Endodermal cell (in vitro differentiated cells): ENCODE measurements around the gene OBSCN. TPM values are rescaled to one million over a fixed set of nuclear protein-coding genes. Genes with fewer than 3 reads are reported as not detected.
A peak's percentile ranks its signal among the peaks of the same experiment; 100 is the strongest.

Experiments used
- DNase-seq: peaks from one replicate; pipeline ENCODE4 v3.0.0-alpha.2; 2017
- H3K27ac ChIP-seq: 2 replicates; pipeline ENCODE4 v1.5.1; 2013; ENCODE audit warnings: mild to moderate bottlenecking, low read depth, low read length, moderate library complexity
- H3K27me3 ChIP-seq: 2 replicates; pipeline ENCODE4 v1.6.1; 2013; ENCODE audit warnings: mild to moderate bottlenecking, low read length, moderate library complexity; ENCODE audit not compliant: insufficient read depth, control insufficient read depth, poor library complexity, severe bottlenecking
- H3K36me3 ChIP-seq: 2 replicates; pipeline ENCODE4 v1.7.0; 2013; ENCODE audit warnings: mild to moderate bottlenecking, low read length, moderate library complexity; ENCODE audit not compliant: control insufficient read depth, insufficient read depth
- H3K4me1 ChIP-seq: one replicate; pipeline ENCODE4 v1.7.0; 2013; ENCODE audit warnings: low read length; ENCODE audit not compliant: control insufficient read depth, insufficient read depth
- H3K4me3 ChIP-seq: 2 replicates; pipeline ENCODE4 v1.5.1; 2013; ENCODE audit warnings: mild to moderate bottlenecking, low read length, moderate library complexity
- H3K9ac ChIP-seq: 2 replicates; pipeline ENCODE4 v1.6.1; 2013; ENCODE audit warnings: mild to moderate bottlenecking, low read length, moderate library complexity; ENCODE audit not compliant: poor library complexity, severe bottlenecking; ENCODE audit errors: extremely low read depth
- H3K9me3 ChIP-seq: 2 replicates; pipeline ENCODE4 v1.6.1; 2013; ENCODE audit warnings: mild to moderate bottlenecking, low read length, moderate library complexity; ENCODE audit not compliant: control insufficient read depth
- H3K27ac Mint-ChIP-seq: 2 replicates; pipeline ENCODE4 v1.8.0; 2020; ENCODE audit warnings: mixed read lengths
- H3K27me3 Mint-ChIP-seq: 2 replicates; pipeline ENCODE4 v1.8.0; 2021; ENCODE audit warnings: mild to moderate bottlenecking, mixed read lengths; ENCODE audit not compliant: insufficient read depth
- H3K36me3 Mint-ChIP-seq: 2 replicates; pipeline ENCODE4 v1.8.0; 2020; ENCODE audit warnings: low read depth, mixed read lengths
- H3K4me1 Mint-ChIP-seq: 2 replicates; pipeline ENCODE4 v1.8.0; 2020; ENCODE audit warnings: mixed read lengths
- H3K4me3 Mint-ChIP-seq: 2 replicates; pipeline ENCODE4 v1.8.0; 2020; ENCODE audit warnings: mild to moderate bottlenecking, moderate library complexity, mixed read lengths
- H3K9me3 Mint-ChIP-seq: 2 replicates; pipeline ENCODE4 v1.8.0; 2020; ENCODE audit warnings: mild to moderate bottlenecking, mixed read lengths
- WGBS, 2 experiments: methylation state at CpG; one replicate each; pipeline versions ENCODE4 v1.1.5 to v1.1.7; 2013; ENCODE audit warnings: missing lambda C conversion rate in 2 of 2, mixed read lengths in 1 of 2; ENCODE audit not compliant: insufficient coverage in 1 of 2, insufficient read length in 1 of 2; 5-methylcytosine and 5-hydroxymethylcytosine counted together
- total RNA-seq, 2 donors: library from RNA; stranded (reverse); fragmentation: NEBNext Ultra II Directional in 1 of 2; extraction: Animal tissue kit (Norgen Biotek cat#: 25700) in 1 of 2; gene quantifications; 2 replicates in 1 of 2; 3 replicates in 1 of 2; pipeline ENCODE4 v1.2.1, GENCODE V29; 2021
- TF ChIP-seq, protein P1 (sequence below): fragments of 200-600 bp; sonication (generic); conservative IDR thresholded peaks from 2 replicates; pipeline ENCODE4 v1.5.0; 2021; ENCODE audit warnings: antibody characterized with exemption, mild to moderate bottlenecking

OBSCN gene
- total RNA-seq, 2 donors from 2014 or later = 53.7 to 68.9 TPM

DNA sequence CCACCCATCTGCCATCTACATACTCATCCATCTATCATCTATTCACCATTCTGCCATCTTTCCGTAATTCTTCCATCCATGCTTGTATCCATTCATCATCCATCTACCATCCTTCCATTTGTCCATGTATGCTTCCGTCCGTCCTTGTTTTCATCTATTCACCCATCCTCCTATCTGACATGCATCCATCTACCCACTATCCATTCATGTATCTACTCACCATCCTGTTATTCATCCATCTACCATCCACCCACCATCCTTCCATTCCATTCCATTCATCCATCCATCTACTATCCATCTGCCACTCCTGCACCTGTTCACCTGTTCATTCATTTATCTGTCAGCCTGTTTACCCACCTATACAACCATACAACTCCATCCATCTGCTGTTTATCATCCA, 112.5 kb downstream of the OBSCN start:
- Mint-ChIP-seq H3K27me3 (no peaks in the 10 kb centered on the region), H3K4me1 (no peaks in the 10 kb centered on the region), H3K27ac (no peak overlapping the region), H3K36me3 (peaks cover 45% of the 10 kb centered on the region), H3K9me3 (peaks cover 4% of the 10 kb centered on the region), H3K4me3 (no peak overlapping the region)
- no peak overlapping the region for H3K9ac ChIP-seq
- H3K9me3 ChIP-seq = no peaks in the 10 kb centered on the region
- H3K36me3 ChIP-seq = peaks cover 37% of the 10 kb centered on the region
- WGBS, 2 experiments = 91 to 98% methylated on average over 3 of the region's 3 CpGs
- H3K27me3 ChIP-seq = no peaks in the 10 kb centered on the region
- TF ChIP-seq, protein P1, sequence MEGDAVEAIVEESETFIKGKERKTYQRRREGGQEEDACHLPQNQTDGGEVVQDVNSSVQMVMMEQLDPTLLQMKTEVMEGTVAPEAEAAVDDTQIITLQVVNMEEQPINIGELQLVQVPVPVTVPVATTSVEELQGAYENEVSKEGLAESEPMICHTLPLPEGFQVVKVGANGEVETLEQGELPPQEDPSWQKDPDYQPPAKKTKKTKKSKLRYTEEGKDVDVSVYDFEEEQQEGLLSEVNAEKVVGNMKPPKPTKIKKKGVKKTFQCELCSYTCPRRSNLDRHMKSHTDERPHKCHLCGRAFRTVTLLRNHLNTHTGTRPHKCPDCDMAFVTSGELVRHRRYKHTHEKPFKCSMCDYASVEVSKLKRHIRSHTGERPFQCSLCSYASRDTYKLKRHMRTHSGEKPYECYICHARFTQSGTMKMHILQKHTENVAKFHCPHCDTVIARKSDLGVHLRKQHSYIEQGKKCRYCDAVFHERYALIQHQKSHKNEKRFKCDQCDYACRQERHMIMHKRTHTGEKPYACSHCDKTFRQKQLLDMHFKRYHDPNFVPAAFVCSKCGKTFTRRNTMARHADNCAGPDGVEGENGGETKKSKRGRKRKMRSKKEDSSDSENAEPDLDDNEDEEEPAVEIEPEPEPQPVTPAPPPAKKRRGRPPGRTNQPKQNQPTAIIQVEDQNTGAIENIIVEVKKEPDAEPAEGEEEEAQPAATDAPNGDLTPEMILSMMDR = no peak
- no peaks in the 10 kb centered on the region for H3K4me1 ChIP-seq
- no peak overlapping the region for H3K4me3 ChIP-seq
- H3K27ac ChIP-seq = no peak overlapping the region
- DNase-seq = no peak

DNA sequence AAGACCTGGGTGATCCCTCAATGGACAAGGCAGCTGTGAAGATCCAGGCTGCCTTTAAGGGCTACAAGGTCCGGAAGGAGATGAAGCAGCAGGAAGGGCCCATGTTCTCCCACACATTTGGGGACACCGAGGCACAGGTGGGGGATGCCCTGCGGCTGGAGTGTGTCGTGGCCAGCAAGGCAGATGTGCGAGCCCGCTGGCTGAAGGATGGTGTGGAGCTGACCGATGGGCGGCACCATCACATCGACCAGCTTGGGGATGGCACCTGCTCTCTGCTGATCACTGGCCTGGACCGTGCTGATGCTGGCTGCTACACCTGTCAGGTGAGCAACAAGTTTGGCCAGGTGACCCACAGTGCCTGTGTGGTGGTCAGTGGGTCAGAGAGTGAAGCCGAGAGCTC, 113.6 kb downstream of the OBSCN start:
- TF ChIP-seq, protein P1 = no peak
- Mint-ChIP-seq H3K36me3 (peaks cover 53% of the 10 kb centered on the region), H3K4me3 (no peak overlapping the region), H3K4me1 (no peaks in the 10 kb centered on the region), H3K27me3 (no peaks in the 10 kb centered on the region), H3K27ac (no peak overlapping the region), H3K9me3 (peaks cover 4% of the 10 kb centered on the region)
- WGBS, 2 experiments = 96 to 97% methylated on average over 10 to 11 of the region's 11 CpGs
- H3K36me3 ChIP-seq = peaks cover 44% of the 10 kb centered on the region
- no peaks in the 10 kb centered on the region for H3K4me1 ChIP-seq
- H3K4me3 ChIP-seq = no peak overlapping the region
- no peak overlapping the region for H3K9ac ChIP-seq
- no peaks in the 10 kb centered on the region for H3K9me3 ChIP-seq
- DNase-seq = peak; percentile 36
- H3K27ac ChIP-seq = no peak overlapping the region
- H3K27me3 ChIP-seq = no peaks in the 10 kb centered on the region

DNA sequence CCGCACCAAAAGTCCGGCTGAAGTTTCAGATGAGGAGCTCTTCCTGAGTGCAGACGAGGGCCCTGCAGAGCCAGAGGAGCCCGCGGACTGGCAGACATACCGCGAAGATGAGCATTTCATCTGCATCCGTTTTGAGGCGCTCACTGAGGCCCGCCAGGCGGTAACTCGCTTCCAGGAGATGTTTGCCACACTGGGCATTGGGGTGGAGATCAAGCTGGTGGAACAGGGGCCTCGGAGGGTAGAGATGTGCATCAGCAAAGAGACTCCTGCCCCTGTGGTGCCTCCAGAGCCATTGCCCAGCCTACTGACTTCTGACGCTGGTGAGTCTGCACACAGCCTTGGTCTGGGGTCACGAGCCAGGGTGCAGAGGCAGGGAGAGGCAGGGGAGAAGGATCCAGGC, 114.1 kb downstream of the OBSCN start:
- no peak overlapping the region for H3K27ac Mint-ChIP-seq
- H3K27me3 Mint-ChIP-seq = no peaks in the 10 kb centered on the region
- H3K9me3 Mint-ChIP-seq = peaks cover 4% of the 10 kb centered on the region
- Histone ChIP-seq H3K4me1 (no peaks in the 10 kb centered on the region), H3K9ac (no peak overlapping the region), H3K36me3 (peaks cover 44% of the 10 kb centered on the region), H3K9me3 (no peaks in the 10 kb centered on the region), H3K27ac (no peak overlapping the region), H3K4me3 (no peak overlapping the region), H3K27me3 (no peaks in the 10 kb centered on the region)
- H3K4me3 Mint-ChIP-seq = no peak overlapping the region
- H3K4me1 Mint-ChIP-seq = no peaks in the 10 kb centered on the region
- no peak for DNase-seq
- H3K36me3 Mint-ChIP-seq = peaks cover 55% of the 10 kb centered on the region
- TF ChIP-seq, protein P1 = no peak
- WGBS, 2 experiments = 88 to 93% methylated on average over 4 to 15 of the region's 15 CpGs
